SKM-1 (cell line): ENCODE measurements around the gene RMI2.
A peak's percentile ranks its signal among the peaks of the same experiment; 100 is the strongest.
"Not testable (repeated sequence)": the region's sequence is repeated elsewhere in the genome, so short reads cannot be mapped to it uniquely, and the experiment has no call there.

ENCODE experiments used
- DNase-seq: peaks from one replicate; lab custom pipeline; 2025; ENCODE audit not compliant: unreplicated experiment; lab: John Stamatoyannopoulos, UW

RMI2 gene

GRCh38 chr16:11350921-11351335, 5.7 kb downstream of the RMI2 start:
- DNase-seq: no peak

- DNase-seq: no peak
Observed at GRCh38 chr16:11353158-11353557, 7.9 kb downstream of the RMI2 start.

DNA sequence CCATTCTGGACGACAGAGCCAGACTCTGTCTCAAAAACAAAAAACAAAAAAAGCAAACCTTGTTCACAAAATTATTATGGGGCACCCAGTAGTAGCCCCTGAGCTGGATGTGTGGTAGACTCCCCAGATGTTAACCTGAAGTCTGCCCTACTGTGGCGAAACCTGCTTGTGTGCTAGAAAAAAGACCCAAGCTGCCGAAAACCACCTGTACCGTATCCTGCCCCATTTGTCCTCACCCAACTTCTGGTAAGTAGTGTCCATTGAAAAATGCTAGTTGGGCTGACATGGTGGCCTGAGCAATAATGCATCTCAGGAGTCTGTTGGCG, 9.1 kb downstream of the RMI2 start:
- no peak for DNase-seq

- no peak for DNase-seq
Observed at GRCh38 chr16:11354733-11355574, 9.7 kb downstream of the RMI2 start.

DNA sequence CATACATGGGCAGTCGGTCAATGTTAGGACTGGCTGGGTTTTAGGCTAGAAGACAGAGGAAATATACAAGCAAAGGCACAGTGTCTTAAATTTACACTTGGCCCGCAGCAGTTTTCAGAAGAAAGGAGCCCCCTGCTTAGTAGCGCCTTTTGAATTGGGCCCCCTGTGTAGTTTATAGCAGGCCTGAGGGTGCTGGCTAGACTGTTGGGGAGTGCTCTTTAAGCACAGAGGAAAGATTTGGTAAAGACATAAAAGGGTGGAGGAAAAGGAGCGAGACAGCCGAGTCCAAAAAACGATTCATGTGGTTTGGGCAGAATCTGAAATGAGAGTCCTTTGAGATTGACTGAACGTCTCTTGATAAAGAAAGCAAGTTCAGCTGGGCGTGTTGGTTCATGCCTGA, 10.6 kb downstream of the RMI2 start:
- DNase-seq: no peak

DNA sequence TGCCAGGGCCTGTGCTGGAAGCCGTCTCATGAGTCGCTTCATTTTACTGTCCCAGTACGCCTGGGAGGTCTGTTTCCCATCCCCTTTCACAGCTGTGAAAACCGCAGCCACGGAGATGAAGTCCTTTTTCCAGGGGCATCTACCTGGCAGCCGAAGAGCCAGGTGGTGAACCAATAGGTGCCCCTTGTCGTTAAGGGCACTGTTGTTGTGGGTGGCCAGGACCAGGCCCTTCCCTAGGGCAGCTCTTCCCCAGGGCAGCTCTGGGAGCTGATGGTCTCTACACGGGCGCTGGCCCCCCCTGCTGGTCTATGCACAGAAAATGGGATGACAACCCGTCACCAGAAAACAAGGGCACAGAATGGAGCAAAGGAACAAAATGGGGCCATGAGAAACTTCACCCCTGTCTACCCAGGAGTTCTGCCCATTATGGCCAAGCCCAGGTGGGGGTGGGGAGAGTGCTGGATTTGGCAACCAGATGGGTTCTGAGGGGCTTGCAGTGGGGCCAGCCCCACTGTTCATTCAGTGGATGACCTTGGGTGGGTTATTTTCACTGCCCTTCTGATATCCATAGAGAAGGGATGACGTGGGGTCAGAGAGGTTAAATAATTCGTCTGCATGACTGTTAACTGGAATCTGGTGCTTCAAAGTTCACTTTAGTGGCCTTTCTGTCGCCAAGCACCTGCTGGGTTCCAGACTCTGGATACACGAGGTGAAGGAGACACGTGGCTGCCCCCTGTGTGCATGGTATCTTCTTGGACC, 11.5 kb downstream of the RMI2 start:
- peak; percentile 56 for DNase-seq

DNA sequence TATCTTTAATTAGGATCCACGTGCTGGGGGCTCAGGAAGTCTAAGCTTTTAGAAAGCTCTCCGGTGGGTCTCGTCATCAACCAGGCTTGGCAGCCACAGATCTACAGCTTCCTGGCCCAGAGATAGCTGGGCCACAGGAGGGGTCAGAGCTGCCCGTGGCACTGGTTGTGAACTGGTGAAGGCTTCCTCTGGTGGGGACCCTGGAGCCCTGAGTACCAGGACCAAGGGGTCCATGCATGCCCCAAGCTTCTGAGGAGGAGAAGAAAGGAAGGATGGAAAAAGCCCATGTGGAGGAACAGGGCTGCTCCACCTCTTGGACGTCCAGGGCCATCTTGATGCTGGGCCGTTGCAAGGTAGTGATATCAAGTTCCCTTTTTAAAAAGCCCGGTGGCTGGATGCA, 13.3 kb downstream of the RMI2 start:
- no peak for DNase-seq

GRCh38 chr16:11359370-11359769, 14.1 kb downstream of the RMI2 start:
- DNase-seq: no peak

GRCh38 chr16:11360641-11361373, 15.5 kb downstream of the RMI2 start:
- no peak for DNase-seq

- DNase-seq: no peak
Observed at GRCh38 chr16:11361701-11362451, 16.6 kb downstream of the RMI2 start.

- no peak for DNase-seq
Observed at GRCh38 chr16:11363927-11364258, 18.6 kb downstream of the RMI2 start.

DNA sequence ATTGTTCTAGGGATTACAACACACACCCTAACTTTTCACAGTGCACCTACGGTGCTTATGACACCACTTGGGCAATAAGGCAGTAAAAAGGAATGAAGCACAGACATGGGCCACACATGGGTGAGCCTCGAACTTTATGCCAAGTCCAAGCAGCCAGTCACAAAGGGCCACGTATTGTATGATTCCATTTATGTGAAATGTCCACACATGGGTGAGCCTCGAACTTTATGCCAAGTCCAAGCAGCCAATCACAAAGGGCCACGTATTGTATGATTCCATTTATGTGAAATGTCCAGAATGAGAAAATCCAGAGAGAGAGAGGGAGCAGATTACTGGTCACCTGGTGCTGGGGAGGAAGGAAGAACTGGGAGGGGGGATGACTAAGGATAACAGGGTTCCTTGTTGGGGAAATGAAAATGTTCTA, 22.2 kb downstream of the RMI2 start:
- DNase-seq: no peak

DNA sequence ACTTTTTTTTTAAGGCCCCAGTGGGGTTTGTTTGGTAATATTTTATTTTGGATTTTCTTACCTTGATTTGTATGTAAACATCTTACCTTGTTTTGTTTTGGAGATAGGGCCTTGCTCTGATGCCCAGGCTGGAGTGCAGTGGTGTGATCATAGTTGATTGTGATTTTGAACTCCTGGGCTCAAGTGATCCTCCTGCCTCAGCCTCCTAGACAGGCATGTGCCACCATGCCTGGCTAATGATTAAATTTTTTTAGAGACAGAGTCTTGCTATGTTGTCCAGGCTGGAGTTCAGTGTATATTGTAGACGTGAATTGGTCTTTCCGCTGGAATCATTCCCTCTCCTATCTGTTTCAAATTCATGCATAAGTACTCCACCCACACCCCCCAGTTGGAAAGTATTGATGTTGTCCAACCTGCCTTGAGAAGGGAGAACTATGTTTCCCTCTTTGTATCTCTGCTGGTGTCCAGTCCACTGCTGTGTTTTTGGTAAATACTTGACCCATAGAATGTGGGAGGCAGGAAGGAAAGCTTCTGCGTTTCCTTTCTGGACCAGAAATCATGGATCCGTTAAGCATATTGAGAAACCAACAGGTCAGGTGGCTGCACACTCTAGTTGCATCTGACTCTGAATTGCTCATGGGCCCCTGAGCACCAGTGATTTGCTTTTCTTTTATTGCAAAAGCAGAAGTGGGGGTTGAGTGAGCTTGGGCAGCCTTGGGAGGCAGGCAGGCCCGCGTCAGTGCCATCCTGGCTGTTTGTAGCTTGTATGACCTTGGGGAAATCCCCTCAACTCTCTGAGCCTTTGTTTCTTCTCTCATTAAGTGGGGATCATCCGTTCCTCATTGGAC, 25.0 kb downstream of the RMI2 start:
- DNase-seq: no peak

GRCh38 chr16:11370932-11371279, 25.6 kb downstream of the RMI2 start:
- DNase-seq: not testable (repeated sequence)

GRCh38 chr16:11372073-11372828, 27.0 kb downstream of the RMI2 start:
- DNase-seq: no peak

DNA sequence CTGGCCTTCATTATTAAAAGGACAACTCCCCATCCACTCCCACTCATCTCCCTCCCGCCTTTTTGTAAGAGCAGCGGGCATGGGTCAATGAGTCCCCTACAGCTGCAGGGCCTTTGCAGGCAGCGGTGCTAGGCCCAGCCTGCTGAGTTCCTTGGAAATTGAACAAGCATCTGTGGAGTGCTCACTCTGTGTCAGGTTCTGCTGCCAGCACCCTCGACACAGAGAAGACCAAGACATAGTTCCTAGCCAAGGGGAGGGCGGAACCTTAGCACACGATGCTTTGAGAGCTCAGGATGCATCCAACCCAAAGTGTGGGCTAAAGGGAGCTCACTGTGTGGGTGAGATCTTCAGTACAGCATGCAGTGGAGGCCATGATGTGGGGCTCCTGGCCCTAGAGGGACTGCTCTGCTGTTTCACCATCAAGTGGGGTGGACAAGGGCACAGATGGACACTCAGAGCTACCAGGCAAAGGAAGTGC, 27.6 kb downstream of the RMI2 start:
- DNase-seq: no peak

DNA sequence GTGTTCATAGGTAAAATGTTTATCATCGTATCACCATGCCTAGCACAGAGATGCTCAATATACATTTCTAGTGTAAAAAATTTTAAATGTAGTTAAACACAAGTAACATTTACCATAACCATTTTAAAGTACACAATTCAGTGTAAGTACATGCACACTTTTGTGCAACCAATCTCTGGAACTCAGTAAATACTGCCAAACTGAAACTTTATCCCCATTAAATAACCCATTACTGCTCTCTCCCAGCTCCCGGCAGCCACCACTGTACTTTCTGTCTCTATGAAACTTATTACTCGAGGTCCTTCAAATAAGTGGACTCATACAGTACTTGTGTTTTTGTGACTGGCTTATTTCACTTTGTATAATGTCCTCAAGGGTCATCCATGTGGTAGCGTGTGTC, 29.0 kb downstream of the RMI2 start:
- no peak for DNase-seq

DNA sequence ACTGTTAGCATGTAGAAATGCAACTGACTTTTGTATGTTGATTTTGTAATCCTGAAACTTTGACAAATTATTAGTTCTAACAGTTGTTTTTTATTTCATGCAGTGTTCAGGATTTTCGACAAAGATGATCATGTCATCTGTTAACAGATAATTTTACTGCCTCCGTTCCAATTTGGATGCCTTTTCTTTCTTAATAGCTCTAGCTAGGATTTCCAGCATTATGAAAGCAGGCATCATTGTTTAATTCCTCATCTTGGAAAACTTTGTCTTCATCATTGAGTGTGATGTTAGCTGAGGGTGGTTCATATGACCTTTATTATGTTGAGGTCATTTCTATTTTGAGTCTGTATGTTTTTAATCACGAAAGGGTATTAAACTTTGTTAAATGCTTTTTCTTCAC, 31.9 kb downstream of the RMI2 start:
- no peak for DNase-seq

GRCh38 chr16:11378951-11379350, 33.7 kb downstream of the RMI2 start:
- DNase-seq: not testable (repeated sequence)

DNA sequence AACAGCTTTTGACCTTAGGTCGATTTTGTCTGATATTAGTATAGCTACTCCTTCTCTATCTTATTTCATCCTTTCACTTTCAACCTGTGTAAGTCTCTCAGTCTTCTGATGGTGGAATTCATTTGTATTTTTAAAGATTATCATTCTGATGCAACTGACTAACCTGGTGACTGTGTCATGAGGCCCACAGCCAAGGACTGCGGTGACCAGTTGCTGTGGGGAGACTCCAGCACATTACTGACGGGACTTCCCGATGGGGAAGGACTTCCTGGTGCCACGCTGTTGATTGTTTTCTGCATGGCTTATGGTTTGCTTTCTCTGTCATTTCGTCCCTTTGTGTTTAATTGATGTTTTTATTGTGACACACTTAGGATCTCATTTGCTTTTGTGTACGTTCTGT, 34.2 kb downstream of the RMI2 start:
- no peak for DNase-seq
